CD4-positive, alpha-beta T cell treated with Interleukin-10 for 1 hour (primary cell): ENCODE measurements around the gene CEACAM19.
A peak's percentile ranks its signal among the peaks of the same experiment; 100 is the strongest.
"Not testable (repeated sequence)": the region's sequence is repeated elsewhere in the genome, so short reads cannot be mapped to it uniquely, and the experiment has no call there.

Experiments used
- DNase-seq: peaks from one replicate; pipeline ENCODE4 v3.0.0-alpha.2; 2020

CEACAM19 gene, protein sequence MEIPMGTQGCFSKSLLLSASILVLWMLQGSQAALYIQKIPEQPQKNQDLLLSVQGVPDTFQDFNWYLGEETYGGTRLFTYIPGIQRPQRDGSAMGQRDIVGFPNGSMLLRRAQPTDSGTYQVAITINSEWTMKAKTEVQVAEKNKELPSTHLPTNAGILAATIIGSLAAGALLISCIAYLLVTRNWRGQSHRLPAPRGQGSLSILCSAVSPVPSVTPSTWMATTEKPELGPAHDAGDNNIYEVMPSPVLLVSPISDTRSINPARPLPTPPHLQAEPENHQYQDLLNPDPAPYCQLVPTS

DNA sequence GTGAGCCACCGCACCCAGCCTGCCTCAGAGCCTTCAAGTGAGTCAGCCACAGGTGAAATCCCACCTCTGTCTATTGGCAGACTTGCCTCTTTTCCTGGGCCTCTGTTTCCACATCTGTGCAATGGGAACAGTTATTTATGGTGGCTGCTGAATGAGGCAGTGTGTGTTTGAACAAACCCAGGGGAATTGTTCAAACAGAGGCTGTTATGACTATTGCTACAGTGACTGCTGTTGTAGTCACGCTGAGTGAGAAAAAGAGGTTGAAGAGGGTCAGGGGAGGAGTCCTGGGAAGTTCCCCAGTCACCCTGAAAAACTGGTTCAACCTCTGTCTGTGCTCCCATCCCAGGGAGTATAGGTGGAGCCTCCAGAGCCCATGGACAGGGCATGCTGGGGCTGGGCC lies at the start of gene CEACAM19:
CEACAM19 (plus strand) TSS at position 83 of the 400 bp plus-strand sequence. CDS start 450 bp downstream, outside the sequence.
- DNase-seq, result no peak

DNA sequence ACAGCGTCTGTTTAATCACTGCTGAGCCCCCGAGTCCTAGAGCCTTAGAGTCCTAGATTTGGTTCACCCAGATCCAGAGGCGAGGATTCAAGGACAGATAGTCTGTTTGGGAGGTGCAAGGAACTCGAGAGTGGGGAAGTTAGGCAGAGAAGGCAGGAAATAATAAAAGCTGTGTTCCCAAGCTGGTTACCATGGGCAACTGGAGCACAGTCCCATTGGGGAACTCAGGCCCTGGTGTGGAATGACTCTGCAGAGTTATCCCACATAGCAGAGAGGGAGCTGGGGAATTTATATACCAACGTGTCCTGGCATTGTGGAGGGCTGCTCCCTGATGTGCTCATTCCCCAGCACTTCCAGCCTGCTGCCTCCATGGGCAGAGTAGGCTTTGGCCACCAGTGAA lies 48.2 kb upstream of the CEACAM19 start:
- no peak for DNase-seq

GRCh38 chr19:44623626-44624025 lies 47.7 kb upstream of the CEACAM19 start:
- no peak for DNase-seq

GRCh38 chr19:44624840-44625354 lies 46.4 kb upstream of the CEACAM19 start:
- no peak for DNase-seq

GRCh38 chr19:44625637-44626036 lies 45.6 kb upstream of the CEACAM19 start:
- DNase-seq, result not testable (repeated sequence)

DNA sequence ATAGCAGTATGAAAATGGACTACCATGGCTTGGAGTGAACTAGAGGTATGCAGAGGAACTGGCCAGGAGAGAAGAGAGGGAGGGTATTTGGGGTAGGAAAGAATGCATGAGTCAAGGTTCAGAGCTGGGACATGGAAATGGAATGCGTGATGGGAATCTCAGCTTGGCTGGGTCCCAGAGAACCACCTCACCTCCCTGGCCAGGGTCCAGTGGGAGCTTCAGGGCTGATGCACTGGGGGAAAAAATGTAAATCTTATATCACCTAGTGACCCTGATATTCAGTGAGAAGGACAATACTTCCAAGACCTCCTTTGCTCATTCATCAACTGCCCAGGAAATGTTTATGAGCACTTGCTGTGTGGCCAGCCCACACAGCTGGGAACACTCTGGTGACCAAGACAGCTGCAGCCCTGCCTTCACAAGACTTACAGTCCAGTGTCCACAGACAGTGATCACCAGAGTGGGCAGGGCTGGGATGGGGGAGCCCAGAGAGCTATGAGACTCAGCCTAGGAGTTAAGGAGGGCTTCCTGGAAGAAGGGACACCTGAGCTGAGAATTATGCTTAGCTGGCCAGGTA lies 45.1 kb upstream of the CEACAM19 start:
- no peak for DNase-seq

GRCh38 chr19:44627631-44628030 lies 43.7 kb upstream of the CEACAM19 start:
- no peak for DNase-seq

- DNase-seq, result no peak
These were observed 42.5 kb upstream of the CEACAM19 start for GRCh38 chr19:44628793-44629192.

DNA sequence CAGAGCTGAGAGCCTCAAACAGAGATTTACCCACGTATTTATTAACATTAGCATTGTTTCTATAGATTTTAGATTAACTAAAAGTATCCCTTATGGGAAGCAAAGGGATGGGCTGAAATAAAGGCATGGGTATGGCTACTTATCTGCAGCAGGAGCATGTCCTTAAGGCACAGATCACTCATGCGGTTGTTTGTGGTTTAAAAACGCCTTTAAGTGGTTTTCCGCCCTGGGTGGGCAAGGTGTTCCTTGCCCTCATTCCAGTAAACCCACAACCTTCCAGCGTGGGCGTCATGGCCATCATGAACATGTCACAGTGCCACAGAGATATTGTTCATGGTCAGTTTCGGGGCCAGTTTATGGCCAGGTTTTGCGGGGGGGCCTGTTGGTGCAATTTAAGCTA lies 39.7 kb upstream of the CEACAM19 start:
- DNase-seq, result not testable (repeated sequence)

- not testable (repeated sequence) for DNase-seq
These were observed 37.2 kb upstream of the CEACAM19 start for GRCh38 chr19:44634058-44634457.

DNA sequence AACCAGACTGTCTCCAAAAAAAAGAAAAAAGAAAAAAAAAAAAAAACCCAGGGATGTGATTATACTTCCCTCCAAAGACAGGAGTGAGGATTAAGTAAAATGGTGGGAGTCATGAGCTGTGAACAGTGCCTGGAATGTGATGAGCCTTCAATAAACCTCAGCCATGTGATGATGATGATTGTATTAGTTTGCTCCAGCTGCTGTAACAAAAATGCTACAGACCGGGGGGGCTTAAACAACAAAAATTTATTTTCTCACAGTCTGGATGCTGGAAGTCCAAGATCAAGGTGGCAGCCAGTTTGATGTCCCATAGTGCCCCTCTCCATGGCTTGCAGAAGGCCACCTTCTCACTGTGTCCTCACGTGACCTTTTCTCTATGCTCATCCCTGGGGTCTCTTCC lies 36.5 kb upstream of the CEACAM19 start:
- DNase-seq, result no peak

DNA sequence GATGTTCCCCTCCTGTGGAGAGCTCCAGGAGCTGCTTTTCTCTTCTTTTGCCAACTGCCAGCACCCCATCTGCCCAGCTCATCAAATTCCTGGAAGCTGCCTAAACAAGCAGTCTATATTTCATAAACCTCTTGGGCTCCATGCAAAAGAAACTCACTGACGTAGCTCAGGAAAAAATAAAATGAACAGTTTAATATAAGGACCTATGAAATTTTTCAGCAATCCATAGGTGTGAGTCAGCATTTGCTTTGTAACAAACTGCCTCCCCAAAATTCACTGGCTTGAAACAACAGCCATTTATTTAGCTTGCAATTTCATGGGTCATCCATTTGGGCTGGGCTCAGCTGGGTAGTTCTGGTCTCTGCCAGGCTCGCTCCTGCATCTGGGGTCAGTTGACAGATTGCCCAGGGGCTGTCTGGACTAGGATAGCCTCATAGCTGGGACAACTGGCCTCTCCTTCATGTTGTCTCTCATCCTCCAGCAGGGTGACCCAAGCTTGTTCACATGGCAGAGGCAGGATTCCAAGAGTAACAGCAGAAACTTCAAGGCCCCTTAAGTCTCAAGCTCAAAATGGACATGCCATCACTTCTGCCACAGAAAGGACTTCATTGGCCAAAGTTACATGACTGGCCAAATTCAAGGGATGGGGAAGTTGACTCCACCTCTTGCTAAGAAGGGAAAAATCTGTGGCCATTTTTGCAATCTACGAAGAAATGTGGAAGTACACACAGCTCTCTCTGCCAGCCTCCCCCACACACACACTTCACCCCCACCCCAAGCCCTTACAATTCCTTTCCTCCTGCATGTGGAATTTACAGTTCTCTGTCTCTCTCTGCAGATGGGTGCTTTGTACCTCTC lies 35.5 kb upstream of the CEACAM19 start:
- DNase-seq, result no peak

DNA sequence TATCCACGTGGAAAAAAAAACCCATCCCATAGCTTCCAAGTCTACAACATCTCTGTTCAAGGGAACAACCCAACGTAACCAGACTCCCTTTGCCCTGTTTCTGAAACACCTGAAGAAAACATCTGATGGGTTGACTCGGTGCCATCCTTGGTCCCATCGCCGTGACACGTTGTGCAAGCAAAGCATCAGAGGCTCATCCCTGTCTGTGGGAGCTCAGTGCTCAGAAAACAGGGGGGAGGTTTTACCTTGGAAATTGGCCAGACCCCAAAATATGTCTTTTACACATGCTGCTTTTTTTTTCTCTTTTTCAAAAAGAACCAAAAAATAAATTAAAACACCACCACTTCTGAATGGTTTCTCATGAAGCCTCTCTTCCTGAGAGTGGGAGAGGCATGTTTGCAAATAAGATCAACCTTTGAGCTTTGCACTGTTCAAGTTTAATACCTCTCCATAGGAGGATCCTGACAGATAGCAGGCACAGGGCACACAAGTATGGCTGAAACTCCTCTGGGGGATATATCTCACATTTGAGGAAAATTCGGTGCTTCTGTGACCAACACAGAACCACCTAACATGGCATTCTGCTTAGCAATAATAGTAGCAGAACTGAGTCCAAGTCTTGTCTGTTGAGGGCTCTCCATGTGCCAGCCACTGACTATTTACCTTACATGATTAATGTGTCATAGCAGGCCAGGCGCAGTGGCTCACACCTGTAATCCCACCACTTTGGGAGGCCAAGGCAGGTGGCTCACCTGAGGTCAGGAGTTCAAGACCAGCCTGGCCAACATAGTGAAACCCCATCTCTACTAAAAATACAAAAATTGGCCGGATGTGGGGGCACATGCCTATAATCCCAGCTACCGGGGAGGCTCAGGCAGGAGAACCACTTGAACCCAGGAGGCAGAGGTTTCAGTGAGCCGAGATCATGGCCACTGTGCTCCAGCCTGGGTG lies 34.6 kb upstream of the CEACAM19 start:
- DNase-seq, result no peak

DNA sequence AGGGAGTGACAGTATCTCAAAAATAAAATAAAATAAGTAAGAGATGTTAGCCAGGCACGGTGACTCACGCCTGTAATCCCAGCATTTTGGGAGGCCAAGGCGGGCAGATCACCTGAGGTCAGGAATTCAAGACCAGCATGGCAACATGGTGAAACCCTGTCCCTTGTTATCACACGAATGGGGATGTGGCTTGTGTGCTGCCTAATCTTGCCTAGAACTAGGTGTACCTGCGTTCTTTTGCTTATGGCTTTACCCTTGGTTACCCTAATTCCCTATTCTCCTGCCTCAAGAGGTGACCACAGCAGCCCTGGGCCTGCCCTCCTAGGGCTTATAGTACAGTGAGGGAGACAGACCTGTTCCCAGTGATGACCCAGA lies 33.9 kb upstream of the CEACAM19 start:
- no peak for DNase-seq

GRCh38 chr19:44640518-44640917 lies 30.8 kb upstream of the CEACAM19 start:
- no peak for DNase-seq

DNA sequence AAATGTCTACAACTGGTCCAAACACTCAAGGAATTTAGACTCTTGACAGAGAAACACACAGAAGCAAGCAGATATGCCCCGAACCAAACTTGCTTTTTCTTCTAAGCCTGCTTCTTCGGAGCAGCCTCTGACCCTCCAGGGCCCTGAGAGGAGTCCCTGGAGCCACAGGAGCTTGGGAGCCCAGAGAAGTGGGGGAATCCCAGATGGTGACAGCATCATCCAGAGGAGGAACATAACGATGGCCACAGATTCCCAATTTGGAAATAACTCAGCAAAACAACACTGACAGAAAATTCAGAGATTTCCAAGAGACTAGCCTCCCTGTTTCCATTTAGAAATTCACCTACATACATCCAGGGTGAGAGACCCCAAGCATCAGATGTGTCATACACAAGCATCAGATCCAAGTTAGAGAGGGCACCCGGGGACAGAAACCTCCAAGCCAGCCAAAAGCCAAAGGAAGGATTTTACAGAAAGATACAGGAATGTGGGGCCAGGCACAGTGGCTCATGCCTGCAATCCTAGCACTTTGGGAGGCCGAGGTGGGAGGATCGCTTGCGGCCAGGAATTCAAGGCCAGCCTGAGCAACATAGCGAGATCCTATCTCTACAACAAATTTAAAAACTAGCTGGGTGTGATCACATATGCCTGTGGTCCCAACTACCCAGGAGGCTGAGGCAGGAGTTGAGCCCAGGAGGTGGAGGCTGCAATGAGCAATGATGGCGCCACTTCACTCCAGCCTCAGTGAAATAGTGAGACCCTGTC lies 29.6 kb upstream of the CEACAM19 start:
- no peak for DNase-seq

GRCh38 chr19:44642377-44642776 lies 28.9 kb upstream of the CEACAM19 start:
- DNase-seq, result no peak

DNA sequence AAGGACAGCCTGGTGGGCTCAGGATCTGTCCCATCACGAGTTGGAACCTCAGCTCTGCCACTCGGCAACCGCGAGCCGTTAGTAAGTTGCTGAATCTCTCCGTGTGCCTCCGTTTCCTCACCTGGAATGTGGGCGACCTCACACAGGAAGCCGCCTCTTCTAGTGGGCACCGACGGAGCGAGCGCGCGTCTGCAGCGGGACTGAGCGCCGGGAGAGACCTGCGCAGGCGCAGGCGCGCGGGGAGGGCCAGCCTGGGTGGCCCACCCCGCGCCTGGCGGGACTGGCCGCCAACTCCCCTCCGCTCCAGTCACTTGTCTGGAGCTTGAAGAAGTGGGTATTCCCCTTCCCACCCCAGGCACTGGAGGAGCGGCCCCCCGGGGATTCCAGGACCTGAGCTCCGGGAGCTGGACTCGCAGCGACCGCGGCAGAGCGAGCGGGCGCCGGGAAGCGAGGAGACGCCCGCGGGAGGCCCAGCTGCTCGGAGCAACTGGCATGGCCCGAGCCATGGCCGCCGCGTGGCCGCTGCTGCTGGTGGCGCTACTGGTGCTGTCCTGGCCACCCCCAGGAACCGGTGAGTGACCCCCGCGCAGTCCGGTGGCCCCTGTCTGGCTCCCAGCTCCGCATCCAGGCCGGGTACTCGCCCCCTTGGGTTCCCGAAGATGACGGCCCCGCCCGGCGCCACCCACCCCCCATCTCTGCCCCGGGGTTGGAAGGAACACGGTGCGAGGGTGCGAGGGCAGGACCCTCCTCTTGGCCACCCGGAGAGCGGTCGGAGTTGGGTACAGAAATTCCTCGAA lies 27.5 kb upstream of the CEACAM19 start, which contains the start of gene PVR:
PVR (plus strand) TSS at position 306 of the 797 bp plus-strand sequence; CDS start at position 493, 187 bp downstream.
- peak; percentile 7 for DNase-seq

DNA sequence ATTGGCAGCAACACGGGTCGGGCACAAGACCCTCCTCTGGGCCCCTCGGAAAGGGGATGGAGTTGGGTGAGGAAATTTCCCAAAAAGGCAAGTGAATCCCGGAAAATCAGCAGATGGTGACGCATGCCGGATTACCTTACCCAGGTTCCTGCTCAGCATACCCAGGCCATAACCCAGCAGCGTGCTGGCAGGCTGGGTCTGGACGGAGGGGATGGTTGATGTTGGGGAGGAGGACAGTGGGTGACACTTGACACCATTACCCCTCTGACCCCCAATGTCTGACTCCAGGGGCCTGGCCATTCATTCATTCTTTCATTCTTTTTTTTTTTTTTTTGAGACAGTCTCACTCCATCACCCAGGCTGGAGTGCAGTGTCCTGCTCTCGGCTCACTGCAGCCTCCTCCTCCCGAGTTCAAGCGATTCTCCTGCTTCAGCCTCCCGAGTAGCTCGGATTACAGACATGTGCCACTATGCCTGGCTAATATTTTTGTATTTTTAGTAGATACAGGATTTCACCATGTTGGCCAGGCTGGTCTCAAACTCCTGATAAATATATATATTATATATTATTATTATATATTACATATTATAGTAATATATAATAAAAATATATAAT lies 26.8 kb upstream of the CEACAM19 start:
- DNase-seq, result no peak

DNA sequence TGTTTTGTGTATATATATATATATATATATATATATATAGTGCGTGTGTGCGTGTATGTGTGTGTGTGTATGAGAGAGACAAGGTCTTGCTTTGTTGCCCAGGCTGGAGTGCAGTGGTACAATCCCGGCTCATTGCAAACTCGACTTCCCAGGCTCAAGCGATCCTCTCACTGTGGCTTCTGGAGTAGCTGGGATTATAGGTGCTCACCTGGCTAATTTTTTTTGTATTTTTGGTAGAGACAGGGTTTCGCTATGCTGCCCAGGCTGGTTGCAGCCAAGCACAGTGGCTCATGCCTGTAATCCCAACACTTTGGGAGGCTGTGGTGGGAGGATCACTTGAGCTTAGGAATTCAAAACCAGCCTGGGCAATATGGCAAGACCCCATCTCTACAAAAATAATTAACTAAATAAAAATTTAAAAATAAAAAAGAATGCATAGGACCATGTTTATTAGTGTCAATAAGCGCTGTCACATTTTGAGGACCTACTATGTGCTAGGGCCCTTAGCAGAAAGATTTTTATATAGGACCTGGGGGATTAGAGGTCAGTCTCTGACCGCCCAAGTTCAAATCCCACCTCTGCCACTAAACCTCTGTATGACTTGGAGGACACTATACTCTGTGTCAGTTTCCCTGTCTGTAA lies 25.8 kb upstream of the CEACAM19 start:
- DNase-seq, result no peak
